A549 (cell line): ENCODE data around the gene LYAR.

Experiments used
- CHD2 ChIP-seq: fragments of 150-350 bp; IDR thresholded peaks from 2 replicates; pipeline ENCODE4 v1.6.1; 2014; ENCODE audit warnings: low read length; ENCODE audit not compliant: partially characterized antibody
- EP300 ChIP-seq, 2 experiments: fragments of >200 bp; sonication (Bioruptor Twin); formaldehyde crosslinking; IDR thresholded peaks; 2 replicates in 1 of 2; 3 replicates in 1 of 2; pipeline ENCODE4 v1.6.1; 2016 to 2017
- GATA3 ChIP-seq: IDR thresholded peaks from 2 replicates; pipeline ENCODE4 v1.6.1; 2012; ENCODE audit warnings: borderline replicate concordance
- HOXA7 ChIP-seq: fragments of 250-450 bp; sonication (Bioruptor Pico); IDR thresholded peaks from 2 replicates; pipeline ENCODE4 v1.5.0; 2020; ENCODE audit warnings: mild to moderate bottlenecking, moderate library complexity
- JUN ChIP-seq, 2 experiments: fragments of >200 bp; sonication (Bioruptor Twin); formaldehyde crosslinking; IDR thresholded peaks; 2 replicates in 1 of 2; 3 replicates in 1 of 2; pipeline ENCODE4 v1.6.1; 2016 to 2017
- NR3C1 ChIP-seq: fragments of >200 bp; sonication (Bioruptor Twin); formaldehyde crosslinking; IDR thresholded peaks from 3 replicates; pipeline ENCODE4 v1.6.1; 2017
- POLR2A ChIP-seq: IDR thresholded peaks from 2 replicates; pipeline ENCODE4 v1.6.1; 2012; ENCODE audit warnings: mild to moderate bottlenecking, low read length
- RAD21 ChIP-seq, 2 experiments: fragments of >200 bp in 1 of 2; sonication (Bioruptor Twin) in 1 of 2; formaldehyde crosslinking in 1 of 2; IDR thresholded peaks in 1 of 2; conservative IDR thresholded peaks in 1 of 2; 2 replicates in 1 of 2; 3 replicates in 1 of 2; pipeline ENCODE4 v1.6.1; 2012 to 2018; ENCODE audit warnings: inconsistent platforms in 1 of 2
- ZFP36 ChIP-seq: fragments of 450-650 bp; IDR thresholded peaks from 2 replicates; pipeline ENCODE4 v1.6.1; 2014; ENCODE audit warnings: borderline replicate concordance; ENCODE audit not compliant: partially characterized antibody
- ZNF302 ChIP-seq: fragments of 250-450 bp; sonication (Bioruptor Pico); IDR thresholded peaks from 2 replicates; pipeline ENCODE4 v1.9.0; 2021; ENCODE audit warnings: inconsistent platforms, mild to moderate bottlenecking, moderate library complexity
- TF ChIP-seq, protein P1 (sequence below): fragments of >200 bp; sonication (Bioruptor Twin); formaldehyde crosslinking; IDR thresholded peaks from 3 replicates; pipeline ENCODE4 v1.5.1; 2016
- TF ChIP-seq, protein P2 (sequence below): IDR thresholded peaks from 2 replicates; pipeline ENCODE4 v1.6.1; 2012

DNA sequence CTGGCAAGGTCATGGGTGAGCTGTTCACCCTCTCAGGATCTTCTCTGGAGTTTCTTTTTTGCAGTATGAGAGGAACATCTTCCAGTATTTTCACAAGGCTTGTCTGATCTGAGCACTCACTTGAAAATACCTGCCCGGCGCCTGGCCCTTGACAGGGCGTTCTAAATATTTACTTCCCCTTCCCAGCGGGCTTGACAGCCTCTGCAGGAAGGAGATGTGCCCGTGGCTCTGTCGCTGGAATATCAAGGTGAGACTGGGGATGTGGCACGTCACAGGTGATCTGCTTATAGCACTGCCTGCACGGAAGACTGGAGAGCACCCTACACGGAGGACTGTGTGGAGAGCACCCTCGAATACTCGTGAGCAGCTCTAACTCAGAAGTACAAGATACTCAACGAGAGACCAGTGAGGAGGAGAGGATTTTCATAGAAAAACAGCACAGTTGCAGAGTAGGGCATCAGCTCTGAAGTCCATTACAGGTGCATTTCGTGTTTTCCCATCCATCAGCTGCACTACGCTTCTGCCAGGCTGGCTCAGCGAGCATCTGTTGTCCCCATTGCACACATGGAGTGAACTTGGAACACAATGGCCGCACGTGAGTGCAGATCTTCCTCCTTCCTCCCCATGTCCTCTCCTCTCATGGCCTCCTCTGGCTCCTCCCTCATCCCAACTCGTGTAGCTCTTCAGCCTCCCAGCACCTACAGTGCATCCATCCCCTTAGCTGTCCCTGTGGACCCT lies 32.2 kb upstream of the LYAR start:
- TF ChIP-seq, protein P1, sequence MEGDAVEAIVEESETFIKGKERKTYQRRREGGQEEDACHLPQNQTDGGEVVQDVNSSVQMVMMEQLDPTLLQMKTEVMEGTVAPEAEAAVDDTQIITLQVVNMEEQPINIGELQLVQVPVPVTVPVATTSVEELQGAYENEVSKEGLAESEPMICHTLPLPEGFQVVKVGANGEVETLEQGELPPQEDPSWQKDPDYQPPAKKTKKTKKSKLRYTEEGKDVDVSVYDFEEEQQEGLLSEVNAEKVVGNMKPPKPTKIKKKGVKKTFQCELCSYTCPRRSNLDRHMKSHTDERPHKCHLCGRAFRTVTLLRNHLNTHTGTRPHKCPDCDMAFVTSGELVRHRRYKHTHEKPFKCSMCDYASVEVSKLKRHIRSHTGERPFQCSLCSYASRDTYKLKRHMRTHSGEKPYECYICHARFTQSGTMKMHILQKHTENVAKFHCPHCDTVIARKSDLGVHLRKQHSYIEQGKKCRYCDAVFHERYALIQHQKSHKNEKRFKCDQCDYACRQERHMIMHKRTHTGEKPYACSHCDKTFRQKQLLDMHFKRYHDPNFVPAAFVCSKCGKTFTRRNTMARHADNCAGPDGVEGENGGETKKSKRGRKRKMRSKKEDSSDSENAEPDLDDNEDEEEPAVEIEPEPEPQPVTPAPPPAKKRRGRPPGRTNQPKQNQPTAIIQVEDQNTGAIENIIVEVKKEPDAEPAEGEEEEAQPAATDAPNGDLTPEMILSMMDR: no peak
- TF ChIP-seq POLR2A (no peak), EP300 (IDR thresholded peaks at IDR 0.05) (no peak), GATA3 (no peak), ZFP36 (no peak), NR3C1 (no peak), CHD2 (no peak), ZNF302 (CRISPR knock-in tag) (no peak), RAD21 (conservative IDR thresholded peaks at IDR 0.05 in 1 of 2, IDR thresholded peaks at IDR 0.05 in 1 of 2) (no peak), JUN (IDR thresholded peaks at IDR 0.05) (no peak), HOXA7 (CRISPR knock-in tag) (no peak)
- TF ChIP-seq, protein P2, sequence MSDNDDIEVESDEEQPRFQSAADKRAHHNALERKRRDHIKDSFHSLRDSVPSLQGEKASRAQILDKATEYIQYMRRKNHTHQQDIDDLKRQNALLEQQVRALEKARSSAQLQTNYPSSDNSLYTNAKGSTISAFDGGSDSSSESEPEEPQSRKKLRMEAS: no peak
